D721Med (cell line): Measurements from ENCODE around the gene ATXN1.

Source experiments
- DNase-seq: peaks from one replicate; pipeline ENCODE4 v3.0.0; 2011; ENCODE audit warnings: low spot score; ENCODE audit not compliant: insufficient read length
- FAIRE-seq: peaks from 2 replicates; lab custom pipeline; 2011; peaks lifted over from hg19 to GRCh38; lab: Jason Lieb, UNC
- TF ChIP-seq, protein P1 (sequence below): IDR thresholded peaks from 2 replicates; pipeline ENCODE4 v1.5.1; 2012; ENCODE audit warnings: mild to moderate bottlenecking, control low read depth; ENCODE audit not compliant: insufficient read depth; ENCODE audit errors: missing control alignments

The ATXN1 gene

DNA sequence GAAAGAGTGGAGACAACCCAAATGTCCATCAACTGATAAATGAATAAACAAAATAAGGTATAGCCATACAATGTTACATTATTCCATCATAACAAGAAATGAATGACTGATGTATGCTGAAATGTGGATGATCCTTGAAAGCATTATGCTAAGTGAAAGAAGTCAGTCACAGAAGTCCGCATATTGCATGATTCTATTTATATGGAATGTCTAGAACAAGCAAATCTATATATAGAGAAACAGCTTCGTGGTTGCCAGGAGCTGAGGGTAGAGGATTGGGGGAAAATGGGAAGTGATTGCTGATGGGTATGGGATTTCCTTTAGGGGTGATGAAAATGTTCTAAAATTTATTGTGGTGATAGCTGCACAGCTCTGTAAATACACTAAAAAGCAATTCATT, 196.8 kb downstream of the ATXN1 start:
- DNase-seq (no peak), FAIRE-seq (no peak)
- TF ChIP-seq, protein P1, sequence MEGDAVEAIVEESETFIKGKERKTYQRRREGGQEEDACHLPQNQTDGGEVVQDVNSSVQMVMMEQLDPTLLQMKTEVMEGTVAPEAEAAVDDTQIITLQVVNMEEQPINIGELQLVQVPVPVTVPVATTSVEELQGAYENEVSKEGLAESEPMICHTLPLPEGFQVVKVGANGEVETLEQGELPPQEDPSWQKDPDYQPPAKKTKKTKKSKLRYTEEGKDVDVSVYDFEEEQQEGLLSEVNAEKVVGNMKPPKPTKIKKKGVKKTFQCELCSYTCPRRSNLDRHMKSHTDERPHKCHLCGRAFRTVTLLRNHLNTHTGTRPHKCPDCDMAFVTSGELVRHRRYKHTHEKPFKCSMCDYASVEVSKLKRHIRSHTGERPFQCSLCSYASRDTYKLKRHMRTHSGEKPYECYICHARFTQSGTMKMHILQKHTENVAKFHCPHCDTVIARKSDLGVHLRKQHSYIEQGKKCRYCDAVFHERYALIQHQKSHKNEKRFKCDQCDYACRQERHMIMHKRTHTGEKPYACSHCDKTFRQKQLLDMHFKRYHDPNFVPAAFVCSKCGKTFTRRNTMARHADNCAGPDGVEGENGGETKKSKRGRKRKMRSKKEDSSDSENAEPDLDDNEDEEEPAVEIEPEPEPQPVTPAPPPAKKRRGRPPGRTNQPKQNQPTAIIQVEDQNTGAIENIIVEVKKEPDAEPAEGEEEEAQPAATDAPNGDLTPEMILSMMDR: no peak

DNA sequence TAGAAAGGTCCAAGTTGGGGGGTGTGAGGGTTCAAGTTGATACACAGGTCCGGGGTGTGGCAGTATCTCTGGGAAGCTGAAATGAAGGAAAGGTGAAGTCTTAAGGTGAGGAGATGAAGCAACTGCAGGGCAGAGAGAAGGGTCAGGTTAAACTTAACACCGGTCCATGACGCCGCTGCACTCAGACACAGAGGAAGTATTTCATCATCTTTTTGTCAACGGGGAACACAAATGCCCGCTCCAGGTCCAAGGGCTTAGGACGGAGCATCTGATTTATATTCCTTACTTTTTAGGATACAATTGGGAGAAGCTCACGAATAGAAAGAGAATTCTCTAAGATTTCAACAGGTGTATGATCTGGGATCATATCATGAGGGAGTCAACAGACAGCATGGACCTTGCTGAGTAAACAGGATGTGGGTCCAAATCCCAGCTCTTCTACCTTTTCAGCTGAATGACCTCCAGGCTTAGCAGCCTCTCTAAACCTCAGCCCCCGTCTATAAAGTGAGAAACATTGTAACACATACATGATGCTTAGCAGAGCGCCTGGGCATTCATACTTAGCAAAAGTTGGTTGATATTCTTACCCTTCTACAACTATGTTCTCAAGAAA, 197.5 kb downstream of the ATXN1 start:
- no peak for DNase-seq

GRCh38 chr6:16562498-16562897, 198.8 kb downstream of the ATXN1 start:
- FAIRE-seq: no peak
- TF ChIP-seq, protein P1: no peak
- DNase-seq: no peak

More for the DNA sequence above, 197.5 kb downstream of the ATXN1 start:
- FAIRE-seq: no peak
- TF ChIP-seq, protein P1: no peak

DNA sequence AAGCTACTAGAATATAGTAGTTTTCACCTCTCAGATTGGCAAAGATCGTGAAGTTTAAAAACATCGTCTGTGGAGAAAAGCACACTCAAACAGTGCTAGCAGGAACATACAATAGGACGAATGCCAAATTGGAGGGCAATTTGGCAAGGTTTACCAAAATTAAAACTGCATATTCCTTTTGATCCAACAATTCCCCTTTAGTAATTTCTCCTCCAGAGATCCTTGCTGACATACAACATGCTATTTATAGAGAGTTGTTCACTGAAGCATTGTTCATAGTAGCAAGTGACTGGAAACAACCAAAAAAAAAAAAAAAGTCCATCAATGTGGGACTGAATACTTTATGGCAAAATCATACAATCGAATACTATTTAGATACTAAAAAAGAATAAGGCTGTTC, 202.2 kb downstream of the ATXN1 start:
- no peak for FAIRE-seq
- no peak for DNase-seq
- TF ChIP-seq, protein P1: no peak

GRCh38 chr6:16555550-16555949, 205.7 kb downstream of the ATXN1 start:
- TF ChIP-seq, protein P1: no peak
- no peak for FAIRE-seq
- DNase-seq: no peak

DNA sequence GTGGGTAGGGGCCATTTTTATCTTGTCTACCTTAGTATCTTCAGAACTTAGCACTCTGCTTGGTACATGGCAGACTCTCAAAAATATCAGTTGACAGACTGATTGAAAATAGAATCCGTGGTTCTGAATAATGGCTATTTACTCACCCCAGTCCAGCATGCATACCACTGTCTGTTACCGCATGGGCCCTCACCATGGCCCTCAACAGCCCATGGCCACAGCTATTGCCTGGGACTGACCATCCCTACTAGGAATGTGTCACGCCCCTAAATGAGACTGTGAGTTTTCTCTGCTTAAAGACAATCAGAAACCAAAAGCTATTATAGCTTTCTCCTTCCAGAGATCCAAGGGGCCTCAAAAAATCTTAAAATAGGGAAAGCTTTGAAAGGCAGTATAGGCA, 207.7 kb downstream of the ATXN1 start:
- TF ChIP-seq, protein P1: no peak
- no peak for DNase-seq
- no peak for FAIRE-seq

- FAIRE-seq (no peak), DNase-seq (no peak)
- TF ChIP-seq, protein P1: no peak
Measured at GRCh38 chr6:16551466-16551865, 209.8 kb downstream of the ATXN1 start.
